A549 (cell line): Measurements from ENCODE around the gene XKR7.

Experiments used
- PHF8 ChIP-seq: fragments of 200-600 bp; sonication (generic); IDR thresholded peaks from 2 replicates; pipeline ENCODE4 v1.6.1; 2016; ENCODE audit warnings: low read depth, mild to moderate bottlenecking, antibody characterized with exemption, moderate library complexity, borderline replicate concordance
- POLR2A ChIP-seq: IDR thresholded peaks from 2 replicates; pipeline ENCODE4 v1.6.1; 2012; ENCODE audit warnings: mild to moderate bottlenecking, low read length
- REST ChIP-seq: fragments of 200-600 bp; sonication (generic); IDR thresholded peaks from 2 replicates; pipeline ENCODE4 v1.6.1; 2016; ENCODE audit warnings: antibody characterized with exemption, mild to moderate bottlenecking, moderate library complexity

GRCh38 chr20:31977080-31977479, 9.1 kb downstream of the XKR7 start:
- no peak for TF ChIP-seq POLR2A
- TF ChIP-seq PHF8 = no peak
- no peak for TF ChIP-seq REST
